Endothelial cell (in vitro differentiated cells): ENCODE data around the gene WDFY3. TPM values are rescaled to one million over a fixed set of nuclear protein-coding genes. Genes with fewer than 3 reads are reported as not detected.

Experiments
- DNase-seq: peaks from one replicate; pipeline ENCODE4 v3.0.0; 2021; ENCODE audit warnings: low spot score
- H3K27ac Mint-ChIP-seq: one replicate; pipeline ENCODE4 v1.8.0; 2021; ENCODE audit warnings: mixed read lengths, inconsistent platforms; ENCODE audit not compliant: unreplicated experiment
- H3K27me3 Mint-ChIP-seq: one replicate; pipeline ENCODE4 v1.8.0; 2021; ENCODE audit warnings: mild to moderate bottlenecking, moderate library complexity, mixed read lengths, inconsistent platforms; ENCODE audit not compliant: unreplicated experiment
- H3K36me3 Mint-ChIP-seq: one replicate; pipeline ENCODE4 v1.8.0; 2021; ENCODE audit warnings: mild to moderate bottlenecking, low read depth, mixed read lengths, inconsistent platforms; ENCODE audit not compliant: unreplicated experiment
- H3K4me1 Mint-ChIP-seq: one replicate; pipeline ENCODE4 v1.8.0; 2021; ENCODE audit warnings: mild to moderate bottlenecking, mixed read lengths, inconsistent platforms; ENCODE audit not compliant: unreplicated experiment
- H3K4me3 Mint-ChIP-seq: one replicate; pipeline ENCODE4 v1.8.0; 2021; ENCODE audit warnings: mild to moderate bottlenecking, mixed read lengths, inconsistent platforms; ENCODE audit not compliant: unreplicated experiment
- H3K9me3 Mint-ChIP-seq: one replicate; pipeline ENCODE4 v1.8.0; 2021; ENCODE audit warnings: mixed read lengths, inconsistent platforms; ENCODE audit not compliant: unreplicated experiment
- CTCF ChIP-seq: fragments of 200-600 bp; sonication (generic); IDR thresholded peaks from one replicate; pipeline ENCODE4 v1.5.0; 2021; ENCODE audit warnings: antibody characterized with exemption; ENCODE audit not compliant: unreplicated experiment
- total RNA-seq: library from RNA; stranded (reverse); fragmentation: NEBNext Ultra II Directional; extraction: Animal tissue kit (Norgen Biotek cat#: 25700); gene quantifications from one replicate; pipeline ENCODE4 v1.2.1, GENCODE V29; 2021; ENCODE audit not compliant: unreplicated experiment

The WDFY3 gene
- total RNA-seq, 1 donor from 2014 or later: 94.8 TPM

- H3K36me3 Mint-ChIP-seq: peaks cover 44% of the 10 kb centered on the region
- no peak overlapping the region for H3K4me3 Mint-ChIP-seq
- H3K27me3 Mint-ChIP-seq: no peaks in the 10 kb centered on the region
- no peak for TF ChIP-seq CTCF
- no peak for DNase-seq
- no peak overlapping the region for H3K27ac Mint-ChIP-seq
- no peaks in the 10 kb centered on the region for H3K9me3 Mint-ChIP-seq
- H3K4me1 Mint-ChIP-seq: peaks cover 14% of the 10 kb centered on the region
Observed at GRCh38 chr4:84691170-84691691, 275.3 kb downstream of the WDFY3 start.

- Mint-ChIP-seq H3K9me3 (no peaks in the 10 kb centered on the region), H3K36me3 (peaks cover 40% of the 10 kb centered on the region), H3K27ac (peak overlapping the region; percentile 82), H3K4me1 (peaks cover 15% of the 10 kb centered on the region), H3K27me3 (no peaks in the 10 kb centered on the region), H3K4me3 (peak overlapping the region; percentile 60)
- no peak for DNase-seq
- no peak for TF ChIP-seq CTCF
Observed at GRCh38 chr4:84690481-84690880, 276.0 kb downstream of the WDFY3 start.

GRCh38 chr4:84689197-84689596, 277.3 kb downstream of the WDFY3 start:
- Mint-ChIP-seq H3K27ac (peak overlapping the region; percentile 57), H3K4me1 (peaks cover 24% of the 10 kb centered on the region), H3K9me3 (no peaks in the 10 kb centered on the region), H3K27me3 (no peaks in the 10 kb centered on the region), H3K4me3 (no peak overlapping the region), H3K36me3 (peaks cover 38% of the 10 kb centered on the region)
- DNase-seq: no peak
- TF ChIP-seq CTCF: no peak

GRCh38 chr4:84688605-84689004, 277.9 kb downstream of the WDFY3 start:
- Mint-ChIP-seq H3K9me3 (no peaks in the 10 kb centered on the region), H3K27ac (no peak overlapping the region), H3K36me3 (peaks cover 44% of the 10 kb centered on the region), H3K4me3 (no peak overlapping the region), H3K4me1 (peaks cover 28% of the 10 kb centered on the region), H3K27me3 (no peaks in the 10 kb centered on the region)
- no peak for TF ChIP-seq CTCF
- DNase-seq: no peak

GRCh38 chr4:84685105-84685504, 281.4 kb downstream of the WDFY3 start:
- peaks cover 3% of the 10 kb centered on the region for H3K27me3 Mint-ChIP-seq
- no peaks in the 10 kb centered on the region for H3K9me3 Mint-ChIP-seq
- no peak for TF ChIP-seq CTCF
- peak overlapping the region; percentile 5 for H3K27ac Mint-ChIP-seq
- H3K4me1 Mint-ChIP-seq: peaks cover 42% of the 10 kb centered on the region
- H3K36me3 Mint-ChIP-seq: peaks cover 46% of the 10 kb centered on the region
- no peak for DNase-seq
- no peak overlapping the region for H3K4me3 Mint-ChIP-seq
